Keratinocyte (primary cell): ENCODE results near the gene HNRNPU. TPM values are rescaled to one million over a fixed set of nuclear protein-coding genes. Genes with fewer than 3 reads are reported as not detected.

Source experiments
- DNase-seq: peaks from one replicate; pipeline ENCODE4 v3.0.0-alpha.2; 2011; ENCODE audit warnings: low read depth, missing footprints, low spot score
- FAIRE-seq: peaks from 2 replicates; lab custom pipeline; 2011; peaks lifted over from hg19 to GRCh38; lab: Jason Lieb, UNC
- H2AFZ ChIP-seq: 2 replicates; pipeline ENCODE4 v1.6.0; 2012; ENCODE audit warnings: low read length, control low read depth, inconsistent platforms; ENCODE audit not compliant: control insufficient read depth
- H3K27ac ChIP-seq: 2 replicates; pipeline ENCODE4 v1.5.1; 2011; ENCODE audit warnings: low read length; ENCODE audit not compliant: control insufficient read depth, insufficient read depth
- H3K27me3 ChIP-seq: 3 replicates; pipeline ENCODE4 v1.6.0; 2011; ENCODE audit warnings: low read length; ENCODE audit not compliant: control insufficient read depth, insufficient read depth; ENCODE audit errors: extremely low read depth
- H3K36me3 ChIP-seq, 2 experiments: 2 replicates in 1 of 2; 3 replicates in 1 of 2; pipeline ENCODE4 v1.5.1; 2011; ENCODE audit warnings: low read length in 2 of 2, mild to moderate bottlenecking in 1 of 2; ENCODE audit not compliant: control insufficient read depth in 2 of 2, insufficient read depth in 2 of 2; ENCODE audit errors: extremely low read depth in 1 of 2
- H3K4me1 ChIP-seq: 3 replicates; pipeline ENCODE4 v1.5.1; 2011; ENCODE audit warnings: low read length; ENCODE audit not compliant: control insufficient read depth, insufficient read depth; ENCODE audit errors: extremely low read depth
- H3K4me2 ChIP-seq: 3 replicates; pipeline ENCODE4 v1.6.0; 2011; ENCODE audit warnings: low read depth, low read length; ENCODE audit not compliant: control insufficient read depth, insufficient read depth; ENCODE audit errors: extremely low read depth
- H3K4me3 ChIP-seq, 3 experiments: fragments of 200-600 bp in 1 of 3; sonication (generic) in 1 of 3; 2 replicates in 2 of 3; 3 replicates in 1 of 3; pipeline ENCODE4 v1.5.1; 2011 to 2016; ENCODE audit warnings: low read length in 3 of 3, mild to moderate bottlenecking in 3 of 3, control low read depth in 2 of 3, inconsistent platforms in 1 of 3, low read depth in 1 of 3, mixed read lengths in 1 of 3, mixed run types in 1 of 3, moderate library complexity in 1 of 3; ENCODE audit not compliant: control insufficient read depth in 2 of 3, insufficient read depth in 2 of 3; ENCODE audit errors: extremely low read depth in 1 of 3
- H3K79me2 ChIP-seq: 2 replicates; pipeline ENCODE4 v1.6.0; 2012; ENCODE audit warnings: low read length; ENCODE audit not compliant: control insufficient read depth, insufficient read depth
- H3K9ac ChIP-seq: 3 replicates; pipeline ENCODE4 v1.6.0; 2011; ENCODE audit warnings: low read length; ENCODE audit not compliant: control insufficient read depth, insufficient read depth; ENCODE audit errors: extremely low read depth
- H3K9me1 ChIP-seq: 3 replicates; pipeline ENCODE4 v1.6.0; 2011; ENCODE audit warnings: low read length; ENCODE audit not compliant: control insufficient read depth, insufficient read depth; ENCODE audit errors: extremely low read depth
- H3K9me3 ChIP-seq: 2 replicates; pipeline ENCODE4 v1.5.1; 2012; ENCODE audit warnings: low read depth, low read length; ENCODE audit not compliant: control insufficient read depth
- H4K20me1 ChIP-seq: 3 replicates; pipeline ENCODE4 v1.6.0; 2011; ENCODE audit warnings: low read length; ENCODE audit not compliant: control insufficient read depth, insufficient read depth; ENCODE audit errors: extremely low read depth
- EZH2 ChIP-seq: IDR thresholded peaks from one replicate; pipeline ENCODE4 v1.6.1; 2012; ENCODE audit warnings: inconsistent platforms, mild to moderate bottlenecking, low read length, moderate library complexity
- dilution Hi-C: fragments of 300-500 bp; cut with MboI; formaldehyde crosslinking; loops from one replicate; pipeline ENCODE4 v1.7.0; 2020; ENCODE audit warnings: low sequenced_read_pairs; ENCODE audit not compliant: extremely low pct_ligation_motif_present
- polyA plus RNA-seq, 5 experiments: library from polyadenylated mRNA; depleted of rRNA in 3 of 5; stranded (reverse) in 3 of 5; stranded (forward) in 1 of 5; unstranded in 1 of 5; fragments of >200 nt; gene quantifications; 1 replicate in 1 of 5; 2 replicates in 3 of 5; 3 replicates in 1 of 5; pipeline versions ENCODE4 v1.2.1 to v1.2.3, GENCODE V29; 2011 to 2012; ENCODE audit warnings: missing spikeins in 2 of 5, low read depth in 1 of 5, low replicate concordance in 1 of 5
- TF ChIP-seq, protein P1 (sequence below), 3 experiments: IDR thresholded peaks in 1 of 3; conservative IDR thresholded peaks in 1 of 3; optimal IDR thresholded peaks in 1 of 3; 2 replicates in 2 of 3; 3 replicates in 1 of 3; pipeline versions ENCODE3 to v1.5.1; 2011; ENCODE audit warnings: low read length in 3 of 3, mild to moderate bottlenecking in 3 of 3, moderate library complexity in 2 of 3, control low read depth in 1 of 3, inconsistent platforms in 1 of 3; ENCODE audit not compliant: insufficient read depth in 2 of 3; ENCODE audit errors: extremely low read depth in 1 of 3

Gene HNRNPU
- polyA plus RNA-seq, 1 donor (not counting 4 experiments of a cell fraction or from before 2014, with no cell fraction given) = 220 TPM

DNA sequence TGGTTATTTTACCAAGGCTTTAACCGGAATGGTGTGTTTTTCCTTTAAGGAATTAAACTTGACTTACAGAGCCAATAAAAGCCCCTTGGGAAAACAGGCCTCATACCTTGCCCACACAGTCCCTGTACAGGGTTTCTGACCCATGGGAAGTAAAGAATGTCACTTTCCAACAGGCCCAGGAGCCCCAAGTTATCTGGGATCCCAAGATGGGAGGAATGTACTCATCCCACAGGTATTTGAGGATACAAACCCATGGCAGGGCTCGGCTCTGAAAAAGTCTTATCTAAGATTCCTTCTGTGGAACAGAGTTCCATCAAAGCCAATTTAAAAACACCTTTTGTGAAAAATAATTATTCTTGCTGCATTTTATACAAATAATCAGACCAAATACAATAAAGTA, 44.2 kb downstream of the HNRNPU start:
- Histone ChIP-seq H3K36me3 (no peaks in the 10 kb centered on the region), H3K9ac (no peak overlapping the region), H3K27me3 (no peaks in the 10 kb centered on the region), H3K9me1 (no peaks in the 10 kb centered on the region), H4K20me1 (no peaks in the 10 kb centered on the region), H3K4me2 (no peak overlapping the region), H3K79me2 (no peaks in the 10 kb centered on the region), H3K9me3 (no peaks in the 10 kb centered on the region), H3K4me3 (no peak overlapping the region), H2AFZ (no peak overlapping the region), H3K4me1 (no peaks in the 10 kb centered on the region), H3K27ac (no peak overlapping the region)
- no peak for FAIRE-seq
- dilution Hi-C loops = no loop called here
- DNase-seq = no peak
- no peak for TF ChIP-seq EZH2
- TF ChIP-seq, protein P1, sequence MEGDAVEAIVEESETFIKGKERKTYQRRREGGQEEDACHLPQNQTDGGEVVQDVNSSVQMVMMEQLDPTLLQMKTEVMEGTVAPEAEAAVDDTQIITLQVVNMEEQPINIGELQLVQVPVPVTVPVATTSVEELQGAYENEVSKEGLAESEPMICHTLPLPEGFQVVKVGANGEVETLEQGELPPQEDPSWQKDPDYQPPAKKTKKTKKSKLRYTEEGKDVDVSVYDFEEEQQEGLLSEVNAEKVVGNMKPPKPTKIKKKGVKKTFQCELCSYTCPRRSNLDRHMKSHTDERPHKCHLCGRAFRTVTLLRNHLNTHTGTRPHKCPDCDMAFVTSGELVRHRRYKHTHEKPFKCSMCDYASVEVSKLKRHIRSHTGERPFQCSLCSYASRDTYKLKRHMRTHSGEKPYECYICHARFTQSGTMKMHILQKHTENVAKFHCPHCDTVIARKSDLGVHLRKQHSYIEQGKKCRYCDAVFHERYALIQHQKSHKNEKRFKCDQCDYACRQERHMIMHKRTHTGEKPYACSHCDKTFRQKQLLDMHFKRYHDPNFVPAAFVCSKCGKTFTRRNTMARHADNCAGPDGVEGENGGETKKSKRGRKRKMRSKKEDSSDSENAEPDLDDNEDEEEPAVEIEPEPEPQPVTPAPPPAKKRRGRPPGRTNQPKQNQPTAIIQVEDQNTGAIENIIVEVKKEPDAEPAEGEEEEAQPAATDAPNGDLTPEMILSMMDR (optimal IDR thresholded peaks at IDR 0.05 in 1 of 3, IDR thresholded peaks at IDR 0.05 in 1 of 3, conservative IDR thresholded peaks at IDR 0.05 in 1 of 3; ENCODE audit: extremely low read depth in 1 of 3, insufficient read depth in 2 of 3, low read length in 3 of 3) = no peak

GRCh38 chr1:244817415-244817894, 46.9 kb downstream of the HNRNPU start:
- dilution Hi-C loops = no loop called here
- H3K4me2 ChIP-seq = no peak overlapping the region
- no peak for FAIRE-seq

More at GRCh38 chr1:244817415-244817894, 46.9 kb downstream of the HNRNPU start:
- TF ChIP-seq EZH2 = no peak
- TF ChIP-seq, protein P1 (optimal IDR thresholded peaks at IDR 0.05 in 1 of 3, IDR thresholded peaks at IDR 0.05 in 1 of 3, conservative IDR thresholded peaks at IDR 0.05 in 1 of 3; ENCODE audit: extremely low read depth in 1 of 3, insufficient read depth in 2 of 3, low read length in 3 of 3) = no peak
- DNase-seq = no peak
- no peaks in the 10 kb centered on the region for H3K9me1 ChIP-seq
- no peak overlapping the region for H3K4me3 ChIP-seq
- no peaks in the 10 kb centered on the region for H3K9me3 ChIP-seq
- H3K36me3 ChIP-seq = no peaks in the 10 kb centered on the region
- no peaks in the 10 kb centered on the region for H4K20me1 ChIP-seq
- no peaks in the 10 kb centered on the region for H3K4me1 ChIP-seq
- no peaks in the 10 kb centered on the region for H3K79me2 ChIP-seq
- H3K27me3 ChIP-seq = no peaks in the 10 kb centered on the region
- no peak overlapping the region for H3K27ac ChIP-seq
- no peak overlapping the region for H3K9ac ChIP-seq
- H2AFZ ChIP-seq = no peak overlapping the region
